GM13976 (cell line): ENCODE data around the gene CCS.

Source experiments
- DNase-seq: peaks from one replicate; pipeline ENCODE4 v3.0.0; 2012; ENCODE audit warnings: low spot score
- in situ Hi-C: fragments of 300-500 bp; cut with MboI; formaldehyde crosslinking; loops from one replicate; pipeline ENCODE4 v1.12.0; 2022; ENCODE audit warnings: low sequenced_read_pairs, mixed read lengths, inconsistent platforms; ENCODE audit not compliant: unreplicated experiment
- TF ChIP-seq, protein P1 (sequence below): IDR thresholded peaks from 2 replicates; pipeline ENCODE4 v1.5.1; 2012; ENCODE audit warnings: borderline replicate concordance, mild to moderate bottlenecking; ENCODE audit not compliant: insufficient read depth; ENCODE audit errors: extremely low read depth, missing control alignments, control extremely low read depth

CCS gene

DNA sequence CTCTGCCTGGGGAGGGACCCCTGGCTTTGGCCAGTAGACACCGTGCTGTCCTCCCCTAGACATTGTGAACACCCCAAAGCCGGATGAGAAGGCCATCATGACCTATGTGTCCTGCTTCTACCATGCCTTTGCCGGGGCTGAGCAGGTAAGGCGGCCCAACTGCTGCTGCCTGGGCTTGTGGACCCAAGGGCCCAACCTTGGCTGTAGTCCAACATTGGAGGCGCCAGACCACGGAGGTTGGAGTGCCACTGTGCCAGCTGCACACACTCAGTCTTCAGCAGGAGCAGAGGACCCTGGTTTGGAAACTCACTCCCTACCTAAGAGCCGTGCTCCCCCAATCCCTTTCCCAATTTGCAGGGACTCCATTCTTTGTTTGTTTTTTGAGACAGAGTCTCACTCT lies 36.9 kb upstream of the CCS start:
- in situ Hi-C loops = no loop called here
- no peak for DNase-seq
- TF ChIP-seq, protein P1, sequence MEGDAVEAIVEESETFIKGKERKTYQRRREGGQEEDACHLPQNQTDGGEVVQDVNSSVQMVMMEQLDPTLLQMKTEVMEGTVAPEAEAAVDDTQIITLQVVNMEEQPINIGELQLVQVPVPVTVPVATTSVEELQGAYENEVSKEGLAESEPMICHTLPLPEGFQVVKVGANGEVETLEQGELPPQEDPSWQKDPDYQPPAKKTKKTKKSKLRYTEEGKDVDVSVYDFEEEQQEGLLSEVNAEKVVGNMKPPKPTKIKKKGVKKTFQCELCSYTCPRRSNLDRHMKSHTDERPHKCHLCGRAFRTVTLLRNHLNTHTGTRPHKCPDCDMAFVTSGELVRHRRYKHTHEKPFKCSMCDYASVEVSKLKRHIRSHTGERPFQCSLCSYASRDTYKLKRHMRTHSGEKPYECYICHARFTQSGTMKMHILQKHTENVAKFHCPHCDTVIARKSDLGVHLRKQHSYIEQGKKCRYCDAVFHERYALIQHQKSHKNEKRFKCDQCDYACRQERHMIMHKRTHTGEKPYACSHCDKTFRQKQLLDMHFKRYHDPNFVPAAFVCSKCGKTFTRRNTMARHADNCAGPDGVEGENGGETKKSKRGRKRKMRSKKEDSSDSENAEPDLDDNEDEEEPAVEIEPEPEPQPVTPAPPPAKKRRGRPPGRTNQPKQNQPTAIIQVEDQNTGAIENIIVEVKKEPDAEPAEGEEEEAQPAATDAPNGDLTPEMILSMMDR = no peak

- no peak for DNase-seq
- in situ Hi-C loops = no loop called here
- TF ChIP-seq, protein P1 = no peak
These were observed 35.2 kb upstream of the CCS start for GRCh38 chr11:66557733-66558326.

DNA sequence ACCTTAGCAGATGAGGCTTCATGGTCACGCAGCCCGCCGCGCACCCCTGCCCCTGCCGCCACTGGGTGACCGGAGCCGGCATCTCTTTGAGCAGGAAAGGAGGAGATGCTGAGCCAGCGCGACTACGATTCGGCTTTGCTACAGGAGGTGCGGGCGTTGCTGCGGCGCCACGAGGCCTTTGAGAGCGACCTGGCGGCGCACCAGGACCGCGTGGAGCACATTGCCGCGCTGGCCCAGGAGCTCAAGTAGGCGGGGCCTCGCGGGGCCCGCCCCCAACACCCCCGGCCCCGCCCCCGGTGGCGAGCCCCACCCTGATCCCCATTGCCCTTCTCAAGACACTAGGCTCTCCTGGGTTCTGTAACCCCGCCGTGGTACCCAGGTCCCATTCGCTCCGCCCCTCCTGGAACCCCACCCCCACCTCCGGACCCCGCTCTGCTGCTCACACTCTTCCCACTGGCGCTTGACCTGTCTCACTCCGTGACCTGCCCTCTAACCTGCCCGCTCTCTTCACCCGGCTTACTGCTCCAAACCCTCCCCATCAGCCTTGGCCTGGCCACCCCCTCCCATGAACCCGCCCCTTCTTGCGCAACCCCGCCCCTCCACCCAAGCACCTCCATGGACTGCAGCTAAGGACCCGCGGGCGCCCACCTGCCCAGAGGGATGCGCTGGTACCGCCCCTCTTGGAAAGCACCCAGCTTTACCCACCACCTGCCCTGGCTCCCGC lies 33.7 kb upstream of the CCS start:
- TF ChIP-seq, protein P1 = no peak
- no peak for DNase-seq
- in situ Hi-C loops = no loop called here

DNA sequence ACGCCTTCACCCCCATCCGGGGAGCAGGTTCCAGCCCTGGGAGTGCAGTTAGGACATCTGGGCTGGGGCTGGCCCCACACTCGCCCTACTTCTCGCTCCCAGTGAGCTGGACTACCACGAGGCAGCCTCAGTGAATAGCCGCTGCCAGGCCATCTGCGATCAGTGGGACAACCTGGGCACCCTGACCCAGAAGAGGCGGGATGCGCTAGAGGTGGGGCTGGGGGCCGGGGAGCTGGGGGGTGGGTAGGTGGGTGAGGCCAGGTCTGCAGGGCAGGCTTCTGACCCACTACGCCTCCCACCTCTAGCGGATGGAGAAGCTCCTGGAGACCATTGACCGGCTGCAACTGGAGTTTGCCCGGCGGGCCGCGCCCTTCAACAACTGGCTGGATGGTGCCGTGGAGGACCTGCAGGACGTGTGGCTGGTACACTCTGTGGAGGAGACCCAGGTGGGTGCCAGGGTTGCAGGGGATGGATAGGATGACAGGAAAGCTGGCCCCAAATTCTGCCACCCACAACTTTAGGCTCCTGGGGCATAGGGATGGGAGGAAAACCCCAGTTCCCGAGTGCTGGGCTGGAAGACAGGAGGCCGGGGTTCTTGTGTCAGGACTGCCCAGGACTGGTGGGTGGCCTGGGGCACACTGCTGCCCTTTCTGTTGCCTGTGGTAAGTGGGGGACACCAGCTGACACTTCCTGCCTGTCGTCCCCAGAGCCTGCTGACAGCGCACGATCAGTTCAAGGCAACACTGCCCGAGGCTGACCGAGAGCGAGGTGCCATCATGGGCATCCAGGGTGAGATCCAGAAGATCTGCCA lies 32.9 kb upstream of the CCS start:
- in situ Hi-C loops = no loop called here
- DNase-seq = no peak
- TF ChIP-seq, protein P1 = no peak

DNA sequence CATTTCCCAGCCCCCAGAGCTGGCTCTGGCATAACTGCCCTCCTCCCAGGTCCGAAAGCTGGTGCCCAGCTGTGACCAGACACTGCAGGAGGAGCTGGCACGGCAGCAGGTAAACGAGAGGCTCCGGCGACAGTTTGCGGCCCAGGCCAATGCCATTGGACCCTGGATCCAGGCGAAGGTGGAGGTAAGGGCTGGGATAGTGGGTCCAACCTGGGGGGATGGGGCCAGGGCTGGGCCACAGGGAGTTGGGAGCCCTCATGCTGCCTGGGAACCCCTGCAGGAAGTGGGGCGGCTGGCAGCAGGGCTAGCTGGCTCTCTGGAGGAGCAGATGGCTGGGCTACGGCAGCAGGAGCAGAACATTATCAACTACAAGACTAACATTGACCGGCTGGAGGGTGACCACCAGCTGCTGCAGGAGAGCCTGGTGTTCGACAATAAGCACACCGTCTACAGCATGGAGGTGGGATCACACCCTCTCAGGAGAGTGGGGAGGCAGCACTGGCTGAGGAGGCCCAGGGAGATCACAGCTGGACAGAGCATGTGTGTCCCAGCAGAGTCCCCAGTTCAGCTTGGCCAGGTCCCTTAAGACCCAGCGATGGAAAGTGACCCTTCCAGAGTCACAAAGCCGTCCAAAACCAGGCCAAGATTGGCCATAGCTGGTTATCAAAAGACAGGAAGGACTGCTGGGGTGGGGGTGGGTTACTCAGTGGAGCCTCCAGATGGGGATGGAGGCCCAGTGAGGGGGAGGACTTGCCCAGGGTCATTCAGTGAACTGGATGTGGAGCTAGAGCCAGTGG lies 31.6 kb upstream of the CCS start:
- TF ChIP-seq, protein P1 = no peak
- in situ Hi-C loops = no loop called here
- no peak for DNase-seq

GRCh38 chr11:66561975-66562248 lies 31.1 kb upstream of the CCS start:
- TF ChIP-seq, protein P1 = no peak
- in situ Hi-C loops = no loop called here
- no peak for DNase-seq
